ENCODE data around the gene NUTM2B. TPM values are rescaled to one million over a fixed set of nuclear protein-coding genes. Genes with fewer than 3 reads are reported as not detected.
"Not testable (repeated sequence)": the region's sequence is repeated elsewhere in the genome, so short reads cannot be mapped to it uniquely, and the experiment has no call there.

NUTM2B gene
- polyA plus RNA-seq (ENCODE audit: insufficient read length): 1.2 TPM

GRCh38 chr10:79702927-79703326 lies at the start of gene NUTM2B:
Gene NUTM2B (plus strand): TSS chr10:79703227. CDS start chr10:79703610, 383 bp downstream.
- DNase-seq (ENCODE audit: low read depth): not testable (repeated sequence)

GRCh38 chr10:79663287-79663686 lies 39.7 kb upstream of the NUTM2B start:
- DNase-seq (ENCODE audit: low read depth): not testable (repeated sequence)

GRCh38 chr10:79664686-79665085 lies 38.3 kb upstream of the NUTM2B start:
- DNase-seq (ENCODE audit: low read depth): not testable (repeated sequence)

GRCh38 chr10:79669248-79669788 lies 33.7 kb upstream of the NUTM2B start:
- not testable (repeated sequence) for DNase-seq (ENCODE audit: low read depth)

GRCh38 chr10:79674878-79675277 lies 28.1 kb upstream of the NUTM2B start:
- DNase-seq (ENCODE audit: low read depth): not testable (repeated sequence)

- not testable (repeated sequence) for DNase-seq (ENCODE audit: low read depth)
Observed at GRCh38 chr10:79683026-79683883, 19.8 kb upstream of the NUTM2B start.

GRCh38 chr10:79683884-79684720 lies 18.9 kb upstream of the NUTM2B start:
- not testable (repeated sequence) for DNase-seq (ENCODE audit: low read depth)

- DNase-seq (ENCODE audit: low read depth): not testable (repeated sequence)
Observed at GRCh38 chr10:79685044-79685685, 17.9 kb upstream of the NUTM2B start.

- DNase-seq (ENCODE audit: low read depth): not testable (repeated sequence)
Observed at GRCh38 chr10:79686595-79686994, 16.4 kb upstream of the NUTM2B start.

- DNase-seq (ENCODE audit: low read depth): not testable (repeated sequence)
Observed at GRCh38 chr10:79687406-79688150, 15.4 kb upstream of the NUTM2B start.

GRCh38 chr10:79688798-79689197 lies 14.2 kb upstream of the NUTM2B start:
- not testable (repeated sequence) for DNase-seq (ENCODE audit: low read depth)

- DNase-seq (ENCODE audit: low read depth): not testable (repeated sequence)
Observed at GRCh38 chr10:79696596-79696995, 6.4 kb upstream of the NUTM2B start.

GRCh38 chr10:79697141-79697540 lies 5.9 kb upstream of the NUTM2B start:
- DNase-seq (ENCODE audit: low read depth): not testable (repeated sequence)

- not testable (repeated sequence) for DNase-seq (ENCODE audit: low read depth)
Observed at GRCh38 chr10:79700381-79700944, 2.6 kb upstream of the NUTM2B start.

GRCh38 chr10:79707017-79707416 lies 4.0 kb downstream of the NUTM2B start:
- not testable (repeated sequence) for DNase-seq (ENCODE audit: low read depth)

- DNase-seq (ENCODE audit: low read depth): not testable (repeated sequence)
Observed at GRCh38 chr10:79714976-79715375, 11.9 kb downstream of the NUTM2B start.

GRCh38 chr10:79716917-79717579 lies 14.0 kb downstream of the NUTM2B start:
- not testable (repeated sequence) for DNase-seq (ENCODE audit: low read depth)

- DNase-seq (ENCODE audit: low read depth): not testable (repeated sequence)
Observed at GRCh38 chr10:79720000-79720399, 17.0 kb downstream of the NUTM2B start.

- DNase-seq (ENCODE audit: low read depth): not testable (repeated sequence)
Observed at GRCh38 chr10:79726620-79727019, 23.6 kb downstream of the NUTM2B start.

GRCh38 chr10:79744844-79745243 lies 41.8 kb downstream of the NUTM2B start:
- DNase-seq (ENCODE audit: low read depth): not testable (repeated sequence)
